SW 1271 (cell line): ENCODE measurements around the gene FILIP1.

Source experiments
- DNase-seq, 2 experiments: peaks; one replicate each; lab custom pipeline; 2025; lab: John Stamatoyannopoulos, UW

FILIP1 gene

GRCh38 chr6:75291744-75292143 is 201.9 kb downstream of the FILIP1 start:
- DNase-seq: no peak

GRCh38 chr6:75291331-75291730 is 202.3 kb downstream of the FILIP1 start:
- DNase-seq: no peak

- DNase-seq: no peak
These were observed 203.3 kb downstream of the FILIP1 start for GRCh38 chr6:75290136-75290945.

DNA sequence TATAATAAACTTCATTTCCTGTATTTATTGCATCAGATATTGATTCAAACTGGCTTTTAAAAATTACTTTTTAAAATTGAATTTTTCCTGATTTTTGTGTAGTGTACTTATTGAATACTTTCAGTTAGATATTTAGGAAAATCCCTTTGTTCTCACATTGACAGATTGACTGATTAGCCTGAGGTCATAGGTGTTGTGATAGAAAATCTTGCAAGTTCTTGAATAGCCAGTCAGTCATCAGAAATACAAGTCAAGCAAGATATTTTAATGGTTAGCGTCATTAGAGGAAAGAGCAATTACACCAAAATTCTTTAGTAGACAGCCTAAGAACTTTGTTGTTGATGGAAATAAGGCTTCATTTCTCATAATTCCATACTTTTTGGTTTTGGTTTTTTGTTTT is 205.6 kb downstream of the FILIP1 start:
- DNase-seq: no peak

DNA sequence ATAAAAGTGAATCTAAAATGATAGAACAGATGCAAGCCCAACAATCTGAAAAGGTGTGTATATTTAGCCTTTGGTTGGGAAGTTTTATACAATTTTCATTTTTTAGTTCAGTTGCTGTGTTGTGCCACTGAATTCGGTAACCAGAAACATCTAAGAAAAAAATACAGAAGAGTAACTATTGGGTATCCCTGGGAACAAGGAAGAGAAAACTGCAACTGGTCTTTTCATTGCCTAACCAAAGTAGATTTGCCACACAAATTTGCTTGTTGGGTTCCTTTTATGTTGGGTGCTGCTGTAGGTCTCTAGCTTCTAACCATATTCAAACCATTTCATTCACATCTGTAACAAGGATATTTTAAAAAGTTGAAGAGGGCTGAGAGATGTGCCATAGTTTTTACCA is 206.2 kb downstream of the FILIP1 start:
- no peak for DNase-seq

GRCh38 chr6:75286955-75287354 is 206.6 kb downstream of the FILIP1 start:
- DNase-seq: no peak

GRCh38 chr6:75285283-75285639 is 208.3 kb downstream of the FILIP1 start:
- peak in 1 of 2 experiments; percentile 61 for DNase-seq

DNA sequence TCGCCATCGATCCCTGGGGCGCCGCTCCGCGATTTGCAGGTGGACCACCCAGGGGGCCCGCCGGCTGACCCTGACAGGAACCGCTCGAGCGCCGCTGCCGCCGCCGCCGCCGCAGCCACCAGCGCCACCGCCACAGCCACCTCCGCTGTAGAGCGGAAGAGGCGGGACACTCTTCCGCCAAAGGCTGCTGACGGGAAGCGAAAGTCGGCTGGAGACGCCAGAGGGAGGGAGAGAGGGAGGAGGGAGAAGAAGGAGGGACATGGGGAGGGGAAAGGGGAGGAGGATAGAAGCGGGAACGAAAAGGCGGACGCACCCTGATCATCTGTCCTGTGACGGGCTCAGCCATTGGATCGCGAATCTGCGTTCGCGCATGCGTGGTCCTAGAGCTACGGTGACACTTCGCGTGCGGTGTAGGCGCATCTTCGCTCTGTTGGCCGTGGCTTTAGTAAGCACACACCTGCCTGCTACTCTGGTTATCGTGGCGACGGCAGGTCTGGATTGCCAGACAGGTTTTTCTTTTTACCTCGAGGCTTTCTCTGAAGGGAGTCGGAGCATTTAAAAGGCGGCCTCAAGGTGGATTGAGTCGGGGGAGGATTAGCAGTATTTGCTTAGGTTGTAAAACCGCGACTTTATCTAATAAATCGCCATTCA is 208.8 kb downstream of the FILIP1 start, which contains the start of gene TMEM30A:
TSS of gene TMEM30A (minus strand) at position 161 of the 651 bp plus-strand sequence. CDS start at position 7, 154 bp downstream.
- peak; percentile 97 to 99 for DNase-seq

- peak in 1 of 2 experiments; percentile 51 for DNase-seq
These were observed 209.5 kb downstream of the FILIP1 start for GRCh38 chr6:75283907-75284631.

DNA sequence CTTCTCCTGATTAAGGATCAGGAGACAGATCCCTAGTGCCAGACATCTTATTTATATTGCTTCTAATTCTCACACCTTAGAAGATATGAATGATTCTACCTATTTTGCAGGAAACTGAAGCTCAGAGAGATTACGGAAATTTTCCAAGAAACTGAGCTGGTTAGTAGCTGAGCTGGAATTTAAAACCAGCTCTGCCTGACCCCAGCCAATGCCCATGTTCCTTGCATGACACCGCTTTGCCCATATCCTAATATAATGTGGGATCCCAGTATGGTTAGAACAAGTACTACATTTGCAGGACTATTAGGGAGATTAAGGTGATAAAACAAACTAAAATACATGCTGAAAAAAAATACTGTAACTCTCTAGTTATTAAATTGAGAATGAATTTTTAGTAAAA is 210.9 kb downstream of the FILIP1 start:
- no peak for DNase-seq

- DNase-seq: no peak
These were observed 211.9 kb downstream of the FILIP1 start for GRCh38 chr6:75281653-75282052.

DNA sequence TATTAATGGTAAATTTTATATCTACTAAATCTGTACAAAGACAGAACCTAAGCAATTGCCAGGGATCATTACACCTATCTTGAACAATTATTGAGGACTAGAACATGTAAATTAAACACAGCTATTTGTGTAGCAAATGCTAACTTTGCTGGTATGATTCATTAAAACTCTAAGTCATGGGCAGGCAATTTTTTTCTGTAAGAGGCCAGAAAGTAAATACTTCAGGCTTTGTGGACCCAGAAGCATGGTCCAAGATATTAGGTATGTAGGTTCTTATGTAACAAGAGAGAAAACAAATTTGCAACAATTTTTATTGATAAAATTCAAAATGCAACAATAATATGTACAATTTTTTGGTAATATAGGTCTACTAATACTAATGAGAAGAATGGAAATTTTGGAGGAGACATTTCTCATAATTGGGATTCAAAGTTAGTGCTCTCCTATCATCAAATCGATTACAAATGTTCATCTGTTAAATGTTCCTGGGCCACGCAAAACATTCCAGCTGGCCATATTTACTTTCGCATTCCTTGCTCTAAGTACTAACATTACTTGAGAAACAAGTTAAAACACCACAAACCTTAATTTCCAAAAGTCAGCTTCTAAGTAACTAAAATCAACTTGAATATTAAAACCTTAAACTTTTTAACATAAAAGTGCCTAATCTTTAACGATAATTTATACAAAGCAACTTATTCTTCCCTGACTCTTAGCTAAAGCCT is 213.3 kb downstream of the FILIP1 start:
- no peak for DNase-seq

GRCh38 chr6:75279418-75279817 is 214.2 kb downstream of the FILIP1 start:
- no peak for DNase-seq

DNA sequence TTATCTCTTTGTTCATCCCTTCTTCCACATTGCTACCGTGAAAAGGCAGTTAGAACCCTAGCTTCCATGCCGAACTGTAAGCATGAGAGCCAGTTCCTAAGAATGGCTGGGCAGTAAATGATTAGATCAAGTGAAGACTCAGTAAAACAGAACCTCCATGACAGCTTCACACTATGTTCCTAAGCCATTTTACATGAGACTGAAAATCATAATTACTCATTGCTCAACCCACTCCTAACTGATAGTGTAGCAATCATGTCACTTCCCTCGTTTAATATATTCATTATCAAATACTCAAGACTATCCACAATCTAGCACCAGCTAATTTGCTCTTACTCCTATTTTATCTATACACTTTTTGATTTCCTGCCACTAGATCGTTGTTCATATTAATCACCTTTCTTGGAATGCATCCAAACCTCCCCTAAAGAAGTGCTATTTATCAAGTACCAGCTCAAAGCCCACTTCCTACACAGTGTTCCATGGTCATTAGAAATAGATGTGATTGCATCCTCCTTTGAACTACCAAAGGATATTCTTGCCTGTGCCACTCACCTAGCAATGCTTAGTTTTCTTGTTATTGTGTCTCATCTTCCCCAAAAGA is 215.0 kb downstream of the FILIP1 start:
- no peak for DNase-seq

DNA sequence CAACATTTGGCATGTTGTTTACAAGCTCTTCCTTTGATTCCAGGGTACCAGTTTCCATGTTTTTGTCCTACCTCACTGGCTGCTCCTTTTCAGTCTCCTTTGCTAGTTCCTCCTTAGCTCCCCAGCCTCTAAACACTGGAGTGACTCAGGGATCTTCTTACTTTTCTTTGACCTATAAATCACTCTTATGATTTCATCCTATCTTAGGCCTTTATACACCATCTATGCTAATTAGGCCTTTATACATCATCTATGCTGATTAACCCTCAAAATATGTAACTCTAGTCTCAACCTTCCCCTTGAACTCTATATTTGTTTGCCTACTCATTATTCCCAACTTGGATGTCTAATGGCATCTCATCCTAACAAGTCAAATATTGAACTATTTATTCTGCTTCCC is 218.5 kb downstream of the FILIP1 start:
- peak in 1 of 2 experiments; percentile 15 for DNase-seq

GRCh38 chr6:75273009-75273408 is 220.6 kb downstream of the FILIP1 start:
- no peak for DNase-seq

DNA sequence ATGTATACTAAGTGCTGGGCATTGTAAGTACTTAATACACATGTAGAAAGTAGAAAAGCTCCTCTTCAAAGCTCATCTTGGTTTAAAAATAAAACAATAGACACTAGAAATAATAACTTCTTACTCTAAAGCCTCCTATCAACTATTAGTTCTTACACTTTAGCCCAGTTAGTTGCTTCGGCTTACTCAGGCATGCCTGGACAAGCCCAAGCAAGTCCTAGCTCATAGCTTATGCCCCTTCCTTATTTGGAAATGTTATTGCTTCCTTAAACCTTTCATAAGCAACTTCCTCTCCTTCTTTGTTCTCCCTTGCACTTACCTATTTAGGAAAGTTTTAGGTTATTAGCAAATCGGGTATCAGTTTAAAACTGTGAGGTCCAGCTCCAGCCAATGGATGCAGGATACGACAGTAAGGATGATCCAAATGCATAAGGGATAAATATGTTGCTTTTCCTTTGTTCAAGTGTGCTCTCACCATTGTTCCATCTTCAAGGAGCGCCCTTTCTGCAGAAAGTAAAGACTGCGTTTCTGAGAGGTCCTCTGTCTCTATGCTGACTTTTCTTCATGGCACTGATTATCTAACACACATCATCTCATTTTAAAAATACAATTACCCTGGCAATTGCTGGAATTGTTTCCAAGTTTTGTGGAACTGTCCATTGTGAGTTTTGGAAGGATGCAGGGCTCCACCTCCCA is 221.3 kb downstream of the FILIP1 start:
- no peak for DNase-seq

DNA sequence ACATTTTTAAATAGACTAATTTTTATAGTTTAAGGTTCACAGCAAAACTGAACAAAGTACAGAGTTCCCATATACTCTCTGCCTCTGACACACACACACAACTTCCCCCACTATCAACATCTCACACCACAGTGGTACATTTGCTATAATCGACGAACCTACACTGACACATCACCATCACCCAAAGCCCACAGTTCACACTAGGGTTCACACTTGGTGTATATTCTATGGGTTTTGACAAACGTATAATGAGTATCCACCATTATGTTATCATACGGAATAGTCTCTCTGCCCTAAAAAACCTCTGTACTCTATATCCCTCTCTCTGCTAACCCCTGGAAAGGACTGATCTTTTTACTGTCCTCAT is 224.6 kb downstream of the FILIP1 start:
- DNase-seq: no peak

DNA sequence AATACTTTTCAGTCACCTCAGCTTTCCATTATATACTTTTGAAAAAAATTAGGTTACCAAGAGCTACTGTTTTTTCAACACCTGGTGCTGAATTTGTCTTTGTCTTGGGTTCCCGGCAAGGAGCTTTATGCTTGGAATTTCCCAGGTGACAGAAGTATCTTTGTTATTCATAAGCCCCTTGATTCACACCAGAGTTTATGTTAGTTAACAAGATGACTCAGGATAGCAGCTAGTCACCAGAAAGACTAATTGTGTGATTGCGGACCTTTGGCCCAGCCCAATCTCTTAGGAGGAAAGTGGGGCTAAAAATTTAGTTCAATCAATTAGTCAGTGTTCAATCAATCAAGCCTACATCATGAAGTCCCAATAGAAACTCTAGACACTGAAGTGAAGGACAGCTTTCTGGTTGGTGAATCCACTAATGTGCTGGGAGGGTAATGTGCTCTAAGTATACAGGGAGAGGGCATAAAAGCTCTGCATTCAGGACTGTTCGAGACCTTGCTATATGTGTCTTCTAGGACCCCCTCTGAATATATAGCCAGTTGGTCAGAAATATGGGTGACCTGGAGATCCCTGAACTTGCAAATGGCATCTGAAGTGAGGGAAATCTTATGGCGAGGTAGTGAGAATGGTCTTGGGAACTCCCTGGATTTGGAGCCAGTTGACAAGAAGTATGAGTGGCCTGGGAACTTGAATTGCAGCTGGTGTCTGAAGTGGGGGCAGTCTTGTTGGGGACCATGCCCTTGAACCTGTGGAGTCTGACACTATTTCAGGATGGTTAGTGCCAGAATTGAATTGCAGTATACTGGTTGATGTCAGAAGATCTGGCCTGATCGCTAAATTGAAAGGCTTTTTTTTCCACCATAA is 225.2 kb downstream of the FILIP1 start:
- peak in 1 of 2 experiments; percentile 19 for DNase-seq

- no peak for DNase-seq
These were observed 226.1 kb downstream of the FILIP1 start for GRCh38 chr6:75267461-75267860.
